ENCODE results near the gene FBRSL1.
"Not testable (repeated sequence)": the region's sequence is repeated elsewhere in the genome, so short reads cannot be mapped to it uniquely, and the experiment has no call there.

The FBRSL1 gene

GRCh38 chr12:132453361-132454192 lies 36.4 kb upstream of the FBRSL1 start:
- DNase-seq (ENCODE audit: low read depth, low spot score) = no peak

- DNase-seq (ENCODE audit: low read depth, low spot score) = no peak
Observed at GRCh38 chr12:132454193-132454932, 35.6 kb upstream of the FBRSL1 start.

DNA sequence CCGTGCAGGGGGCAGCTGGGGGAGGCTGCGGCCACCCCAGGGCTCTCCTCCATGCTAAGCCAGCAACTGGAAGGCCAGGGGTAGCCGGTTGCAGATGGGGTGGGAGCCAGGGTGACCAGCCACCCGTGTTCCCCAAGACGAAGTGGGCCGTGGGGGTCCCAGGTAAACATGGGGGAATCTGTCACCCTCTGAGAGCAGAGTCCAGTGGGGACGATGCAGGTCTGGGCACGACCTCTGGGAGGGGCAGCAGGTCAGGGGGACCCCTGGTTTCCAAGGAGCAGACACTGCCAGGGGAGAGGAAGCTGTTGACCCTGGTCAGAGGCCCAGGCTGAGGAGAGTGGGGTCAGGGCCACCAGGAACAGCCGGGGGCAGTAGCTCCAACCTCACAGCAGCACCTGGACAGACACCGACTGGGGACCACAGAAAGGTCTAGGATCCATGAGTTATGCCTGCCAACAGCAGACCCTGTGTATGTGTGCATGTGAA lies 35.0 kb upstream of the FBRSL1 start:
- no peak for DNase-seq (ENCODE audit: low read depth, low spot score)

GRCh38 chr12:132455565-132455964 lies 34.4 kb upstream of the FBRSL1 start:
- no peak for DNase-seq (ENCODE audit: low read depth, low spot score)

DNA sequence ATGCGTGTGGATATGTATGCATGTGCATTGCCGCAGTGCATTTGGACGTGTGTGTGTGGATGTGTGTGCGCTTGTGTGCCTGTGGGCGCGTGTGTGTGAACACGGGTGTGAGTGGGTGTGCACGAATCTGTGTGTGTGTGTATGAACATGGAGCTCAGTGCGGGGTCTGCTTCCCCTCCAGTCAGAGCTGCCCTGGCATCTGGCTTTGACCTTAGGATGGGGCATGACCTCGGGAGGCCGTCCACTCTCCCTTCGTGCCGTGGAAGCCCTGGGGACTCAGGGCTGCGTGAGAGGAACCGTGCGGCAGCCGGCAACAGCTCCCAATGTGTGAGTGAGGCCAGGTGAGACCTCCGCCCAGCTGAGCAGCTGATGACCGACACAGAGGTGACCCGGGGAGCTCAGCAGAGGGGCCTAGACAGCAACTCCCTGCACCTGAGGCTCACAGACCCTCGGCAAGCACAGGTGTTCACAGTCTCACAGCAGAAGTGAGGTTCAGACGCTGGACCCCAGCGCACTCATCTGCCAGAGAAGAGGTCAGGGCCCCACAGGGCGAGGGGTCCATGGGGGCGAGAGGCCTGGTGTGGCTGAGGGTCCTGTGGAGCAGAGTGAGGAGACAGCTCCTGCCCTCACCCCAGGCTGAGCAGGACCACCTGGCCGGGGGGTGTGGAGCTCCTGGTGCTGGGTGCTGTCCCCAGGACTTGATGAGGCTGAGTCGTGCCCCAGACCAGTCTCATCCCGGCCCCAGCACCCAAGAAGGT lies 33.6 kb upstream of the FBRSL1 start:
- no peak for DNase-seq (ENCODE audit: low read depth, low spot score)

GRCh38 chr12:132456944-132457495 lies 32.9 kb upstream of the FBRSL1 start:
- no peak for DNase-seq (ENCODE audit: low read depth, low spot score)

- no peak for DNase-seq (ENCODE audit: low read depth, low spot score)
Observed at GRCh38 chr12:132458441-132458840, 31.5 kb upstream of the FBRSL1 start.

DNA sequence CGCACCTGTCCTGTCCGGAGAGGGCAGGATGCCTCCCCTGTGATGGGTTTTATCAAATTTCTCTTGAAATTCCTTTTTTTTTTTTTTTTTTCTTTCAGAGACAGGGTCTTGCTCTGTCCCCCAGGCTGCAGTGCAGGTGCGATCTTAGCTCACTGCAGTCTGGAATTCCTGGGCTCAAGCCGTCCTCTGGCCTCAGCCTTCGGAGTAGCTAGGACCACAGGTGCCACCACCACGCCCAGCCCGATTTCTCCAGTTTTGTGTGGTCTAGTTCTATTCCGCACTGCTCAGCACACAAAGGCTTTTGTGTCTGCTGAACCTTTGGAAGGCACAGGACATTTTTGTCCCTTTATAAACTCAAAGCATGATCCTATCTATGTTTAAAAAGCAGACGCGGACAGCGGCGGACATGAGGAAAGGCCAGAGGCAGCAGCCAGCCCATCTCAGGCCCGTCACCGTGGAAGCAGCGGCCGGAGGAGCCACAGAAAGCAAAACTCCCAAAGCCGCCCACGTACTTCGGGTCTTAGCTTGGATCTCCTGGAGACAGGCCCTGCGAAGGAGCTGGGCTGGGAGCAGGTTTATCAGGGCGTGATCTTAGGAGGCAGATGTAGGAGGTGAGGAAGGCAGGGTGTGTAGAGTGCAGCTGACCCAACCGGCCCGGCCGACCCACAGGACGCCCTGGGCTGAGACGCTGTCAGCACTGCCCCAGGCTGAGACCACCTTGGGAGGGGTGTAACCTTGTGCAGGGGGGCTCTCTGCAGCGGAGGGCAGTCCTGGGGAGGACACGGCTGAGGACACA lies 30.9 kb upstream of the FBRSL1 start:
- DNase-seq (ENCODE audit: low read depth, low spot score) = no peak

DNA sequence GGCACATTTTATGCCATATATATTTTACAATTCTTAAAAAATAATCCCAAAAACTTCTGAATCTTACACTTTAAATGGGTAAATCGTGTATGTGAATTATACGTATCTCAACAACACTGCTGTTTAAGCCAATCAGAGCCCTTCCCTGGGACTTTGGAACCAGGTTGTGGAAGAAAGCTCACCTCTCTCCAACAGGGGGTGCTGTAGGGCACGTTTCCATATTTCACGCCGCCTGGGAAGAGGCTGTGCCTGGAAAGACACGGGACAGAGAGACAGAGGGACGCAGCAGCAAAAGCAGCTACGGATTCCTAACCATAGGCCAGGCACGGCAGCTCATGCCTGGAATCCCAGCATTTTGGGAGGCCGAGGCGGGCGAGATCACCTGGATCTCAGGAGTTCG lies 29.4 kb upstream of the FBRSL1 start:
- DNase-seq (ENCODE audit: low read depth, low spot score) = no peak

DNA sequence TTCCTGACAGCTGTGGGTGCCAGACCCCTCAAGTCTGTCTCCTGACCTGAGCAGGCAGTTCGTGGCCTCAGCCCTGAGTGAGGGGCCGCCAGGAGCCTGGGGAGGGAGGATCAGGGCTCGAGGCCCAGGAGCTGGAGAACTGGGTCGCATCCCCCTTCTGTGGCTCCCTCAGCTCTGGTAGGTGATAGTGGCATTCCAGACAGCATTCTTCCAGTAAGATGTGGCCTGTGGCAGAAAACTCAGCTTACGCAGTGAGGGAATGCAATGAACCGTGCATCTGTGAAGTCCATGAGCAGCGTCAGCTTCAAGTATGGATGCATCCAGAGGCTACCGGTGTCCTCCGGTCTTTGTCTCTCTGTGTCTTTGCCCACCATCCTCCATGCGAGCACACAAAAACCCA lies 28.4 kb upstream of the FBRSL1 start:
- DNase-seq (ENCODE audit: low read depth, low spot score) = no peak

DNA sequence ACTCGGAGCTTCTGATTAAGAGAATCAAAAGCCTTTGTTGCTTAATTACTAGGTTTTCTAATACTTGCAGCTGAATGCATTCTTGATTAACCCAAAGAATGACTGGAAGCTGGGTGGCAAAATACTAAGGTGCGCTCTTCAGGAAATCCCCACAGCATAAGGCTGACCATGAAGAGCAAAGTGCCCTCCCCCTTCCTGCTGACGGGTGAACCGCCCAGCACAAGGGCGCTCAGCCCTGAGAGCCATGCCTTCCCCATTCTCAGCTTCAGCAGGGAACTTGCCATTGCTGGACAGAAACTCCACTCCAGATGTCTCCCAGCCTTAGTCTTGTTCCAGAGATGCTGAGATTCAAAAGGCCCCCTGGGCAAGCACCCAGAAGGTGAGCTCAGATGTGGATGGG lies 27.2 kb upstream of the FBRSL1 start:
- DNase-seq (ENCODE audit: low read depth, low spot score) = no peak

DNA sequence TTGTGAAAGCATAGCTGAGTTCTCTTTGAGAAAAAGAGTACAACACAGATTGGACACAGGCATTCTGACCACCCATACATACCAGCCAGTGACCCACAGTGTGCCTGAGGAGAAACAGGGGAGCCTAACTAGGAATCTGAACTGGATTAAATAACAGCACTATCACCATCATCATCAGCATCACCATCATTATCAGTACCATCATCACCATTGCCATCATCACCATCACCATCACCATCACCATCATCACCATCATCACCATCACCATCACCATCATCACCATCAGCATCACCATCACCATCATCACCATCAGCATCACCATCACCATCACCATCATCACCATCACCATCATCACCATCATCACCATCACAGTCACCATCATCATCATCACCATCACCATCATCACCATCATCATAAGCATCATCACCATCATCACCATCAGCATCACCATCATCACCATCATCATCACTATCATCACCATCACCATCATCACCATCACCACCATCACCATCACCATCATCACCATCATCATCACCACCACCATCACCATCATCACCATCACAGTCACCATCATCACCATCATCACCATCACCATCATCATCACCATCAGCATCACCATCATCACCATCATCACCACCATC lies 26.5 kb upstream of the FBRSL1 start:
- DNase-seq (ENCODE audit: low read depth, low spot score) = not testable (repeated sequence)

DNA sequence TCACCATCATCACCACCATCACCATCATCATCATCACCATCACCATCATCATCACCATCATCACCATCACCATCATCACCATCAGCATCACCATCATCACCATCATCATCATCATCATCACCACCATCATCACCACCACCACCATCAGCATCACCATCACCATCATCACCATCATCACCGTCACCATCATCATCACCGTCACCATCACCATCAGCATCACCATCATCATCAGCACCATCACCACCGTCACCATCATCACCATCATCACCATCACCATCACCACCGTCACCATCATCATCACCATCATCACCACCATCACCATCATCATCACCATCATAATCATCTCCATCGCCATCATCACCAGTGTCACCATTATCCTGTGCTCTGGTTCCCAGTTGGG lies 25.6 kb upstream of the FBRSL1 start:
- not testable (repeated sequence) for DNase-seq (ENCODE audit: low read depth, low spot score)

GRCh38 chr12:132464820-132465219 lies 25.1 kb upstream of the FBRSL1 start:
- no peak for DNase-seq (ENCODE audit: low read depth, low spot score)

GRCh38 chr12:132465269-132466190 lies 24.4 kb upstream of the FBRSL1 start:
- no peak for DNase-seq (ENCODE audit: low read depth, low spot score)

GRCh38 chr12:132466241-132467201 lies 23.4 kb upstream of the FBRSL1 start:
- no peak for DNase-seq (ENCODE audit: low read depth, low spot score)

DNA sequence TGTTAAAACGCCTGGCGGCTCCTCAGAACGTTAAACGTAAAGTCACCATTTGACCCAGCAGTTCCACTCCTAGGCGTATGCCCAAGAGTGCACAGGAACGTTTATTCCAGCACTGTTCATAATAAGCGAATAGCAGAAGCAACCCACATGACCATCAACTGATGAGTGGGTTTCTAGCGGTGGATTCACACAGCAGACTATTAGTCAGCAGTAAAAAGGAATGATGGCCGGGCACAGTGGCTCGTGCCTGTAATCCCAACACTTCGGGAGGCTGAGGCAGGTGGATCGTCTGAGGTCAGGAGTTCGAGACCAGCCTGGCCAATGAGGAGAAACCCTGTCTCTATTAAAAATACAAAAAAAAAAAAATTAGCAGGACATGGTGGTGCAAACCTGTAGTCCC lies 22.4 kb upstream of the FBRSL1 start:
- no peak for DNase-seq (ENCODE audit: low read depth, low spot score)

DNA sequence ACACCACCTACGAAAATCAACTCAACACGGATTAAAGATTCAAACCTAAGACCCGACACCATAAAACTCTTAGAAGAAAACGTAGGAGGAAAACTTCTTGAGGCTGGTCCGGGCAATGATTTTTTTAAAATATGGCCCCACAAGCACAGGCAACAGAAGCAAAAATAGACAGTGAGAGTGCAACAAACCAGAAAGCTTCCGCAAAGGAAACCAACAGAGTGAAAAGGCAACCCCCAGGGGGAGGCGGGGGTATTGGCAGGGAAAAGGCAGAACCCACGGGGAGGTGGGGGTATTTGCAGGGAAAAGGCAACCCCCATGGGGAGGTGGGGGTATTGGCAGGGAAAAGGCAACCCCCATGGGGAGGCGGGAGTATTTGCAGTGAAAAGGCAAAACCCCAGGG lies 20.5 kb upstream of the FBRSL1 start:
- no peak for DNase-seq (ENCODE audit: low read depth, low spot score)
